ENCODE data around the gene ZNF608.

Gene ZNF608

GRCh38 chr5:124745928-124746915, at the start of gene ZNF608:
Gene ZNF608, minus strand, starts transcription at chr5:124746639. Its CDS starts 1,650 bp downstream, at chr5:124744989.
- CTCF ChIA-PET, result no interaction called here
- Mint-ChIP-seq H3K4me1 (peaks cover 4% of the 10 kb centered on the region), H3K9me3 (no peaks in the 10 kb centered on the region), H3K27ac (no peak within 1 kb of the TSS), H3K4me3 (no peak within 1 kb of the TSS), H3K36me3 (peaks cover 2% of the 10 kb centered on the region), H3K27me3 (peaks cover 6% of the 10 kb centered on the region)
- no peak for DNase-seq

- Mint-ChIP-seq H3K36me3 (no peaks in the 10 kb centered on the region), H3K4me3 (no peak overlapping the region), H3K9me3 (peaks cover under 1% of the 10 kb centered on the region), H3K27ac (no peak overlapping the region), H3K27me3 (no peaks in the 10 kb centered on the region), H3K4me1 (no peaks in the 10 kb centered on the region)
- DNase-seq, result no peak
- CTCF ChIA-PET, result no interaction called here
Measured at GRCh38 chr5:124795829-124796228, 49.4 kb upstream of the ZNF608 start.

GRCh38 chr5:124790895-124791732, 44.7 kb upstream of the ZNF608 start:
- no peak for DNase-seq
- Mint-ChIP-seq H3K27ac (no peak overlapping the region), H3K4me1 (no peaks in the 10 kb centered on the region), H3K27me3 (no peaks in the 10 kb centered on the region), H3K36me3 (no peaks in the 10 kb centered on the region), H3K4me3 (no peak overlapping the region), H3K9me3 (no peaks in the 10 kb centered on the region)
- CTCF ChIA-PET, result no interaction called here

- Mint-ChIP-seq H3K27me3 (no peaks in the 10 kb centered on the region), H3K27ac (no peak overlapping the region), H3K4me1 (no peaks in the 10 kb centered on the region), H3K36me3 (no peaks in the 10 kb centered on the region), H3K9me3 (no peaks in the 10 kb centered on the region), H3K4me3 (no peak overlapping the region)
- CTCF ChIA-PET, result no interaction called here
- no peak for DNase-seq
Measured at GRCh38 chr5:124790301-124790894, 44.0 kb upstream of the ZNF608 start.

GRCh38 chr5:124789104-124789605, 42.7 kb upstream of the ZNF608 start:
- CTCF ChIA-PET, result no interaction called here
- Mint-ChIP-seq H3K9me3 (no peaks in the 10 kb centered on the region), H3K27me3 (no peaks in the 10 kb centered on the region), H3K27ac (no peak overlapping the region), H3K4me3 (no peak overlapping the region), H3K4me1 (no peaks in the 10 kb centered on the region), H3K36me3 (no peaks in the 10 kb centered on the region)
- no peak for DNase-seq

GRCh38 chr5:124783794-124784193, 37.4 kb upstream of the ZNF608 start:
- no peak for DNase-seq
- Mint-ChIP-seq H3K27ac (no peak overlapping the region), H3K4me3 (no peak overlapping the region), H3K36me3 (no peaks in the 10 kb centered on the region), H3K9me3 (peaks cover 3% of the 10 kb centered on the region), H3K27me3 (no peaks in the 10 kb centered on the region), H3K4me1 (no peaks in the 10 kb centered on the region)
- CTCF ChIA-PET, result no interaction called here

GRCh38 chr5:124783285-124783684, 36.8 kb upstream of the ZNF608 start:
- Mint-ChIP-seq H3K4me1 (no peaks in the 10 kb centered on the region), H3K27ac (no peak overlapping the region), H3K9me3 (peaks cover 3% of the 10 kb centered on the region), H3K36me3 (no peaks in the 10 kb centered on the region), H3K27me3 (no peaks in the 10 kb centered on the region), H3K4me3 (no peak overlapping the region)
- CTCF ChIA-PET, result no interaction called here
- no peak for DNase-seq

GRCh38 chr5:124782262-124782661, 35.8 kb upstream of the ZNF608 start:
- no peaks in the 10 kb centered on the region for H3K4me1 Mint-ChIP-seq
- DNase-seq, result no peak
- no peaks in the 10 kb centered on the region for H3K36me3 Mint-ChIP-seq
- no peak overlapping the region for H3K27ac Mint-ChIP-seq
- CTCF ChIA-PET, result no interaction called here
- H3K27me3 Mint-ChIP-seq, result no peaks in the 10 kb centered on the region
- H3K4me3 Mint-ChIP-seq, result no peak overlapping the region
- H3K9me3 Mint-ChIP-seq, result peaks cover 6% of the 10 kb centered on the region

- no peak for DNase-seq
- no peaks in the 10 kb centered on the region for H3K36me3 Mint-ChIP-seq
- H3K27me3 Mint-ChIP-seq, result no peaks in the 10 kb centered on the region
- no peak overlapping the region for H3K4me3 Mint-ChIP-seq
- H3K9me3 Mint-ChIP-seq, result peaks cover 6% of the 10 kb centered on the region
- CTCF ChIA-PET, result no interaction called here
- no peak overlapping the region for H3K27ac Mint-ChIP-seq
- no peaks in the 10 kb centered on the region for H3K4me1 Mint-ChIP-seq
Measured at GRCh38 chr5:124780011-124780410, 33.6 kb upstream of the ZNF608 start.

GRCh38 chr5:124773315-124774311, 27.2 kb upstream of the ZNF608 start:
- H3K4me1 Mint-ChIP-seq, result no peaks in the 10 kb centered on the region
- CTCF ChIA-PET, result no interaction called here

GRCh38 chr5:124772457-124773200, 26.2 kb upstream of the ZNF608 start:
- no peak overlapping the region for H3K4me3 Mint-ChIP-seq
- no peaks in the 10 kb centered on the region for H3K9me3 Mint-ChIP-seq
- no peaks in the 10 kb centered on the region for H3K36me3 Mint-ChIP-seq
- H3K4me1 Mint-ChIP-seq, result no peaks in the 10 kb centered on the region
- no peaks in the 10 kb centered on the region for H3K27me3 Mint-ChIP-seq
- no peak overlapping the region for H3K27ac Mint-ChIP-seq
- no peak for DNase-seq
- CTCF ChIA-PET, result no interaction called here

More at GRCh38 chr5:124773315-124774311, 27.2 kb upstream of the ZNF608 start:
- Mint-ChIP-seq H3K36me3 (no peaks in the 10 kb centered on the region), H3K9me3 (peaks cover 3% of the 10 kb centered on the region), H3K4me3 (no peak overlapping the region), H3K27me3 (no peaks in the 10 kb centered on the region), H3K27ac (no peak overlapping the region)
- DNase-seq, result no peak

GRCh38 chr5:124771761-124772160, 25.3 kb upstream of the ZNF608 start:
- Mint-ChIP-seq H3K27ac (no peak overlapping the region), H3K36me3 (no peaks in the 10 kb centered on the region), H3K4me1 (no peaks in the 10 kb centered on the region), H3K9me3 (peaks cover under 1% of the 10 kb centered on the region), H3K27me3 (no peaks in the 10 kb centered on the region), H3K4me3 (no peak overlapping the region)
- DNase-seq, result no peak
- CTCF ChIA-PET, result no interaction called here

All from activated naive CD4-positive, alpha-beta T cell treated with anti-CD3 and anti-CD28 coated beads, Interleukin-2, amount 10 ng/mL, durations not matched to agents 7 days and 5 days (primary cell).